C4-2B (cell line): Measurements from ENCODE around the gene TMOD1.

ENCODE experiments used
- H3K27ac ChIP-seq: fragments of 450-650 bp; 2 replicates; pipeline ENCODE4 v1.5.1; 2017
- CTCF ChIP-seq: fragments of 450-650 bp; conservative IDR thresholded peaks from 2 replicates; pipeline ENCODE4 v1.5.1; 2017; ENCODE audit warnings: mild to moderate bottlenecking
- ZFX ChIP-seq: fragments of 450-650 bp; IDR thresholded peaks from 2 replicates; pipeline ENCODE4 v1.6.1; 2017

Gene TMOD1

GRCh38 chr9:97565262-97565661 lies 63.8 kb downstream of the TMOD1 start:
- no peak overlapping the region for H3K27ac ChIP-seq
- TF ChIP-seq ZFX (no peak), CTCF (no peak)

GRCh38 chr9:97567182-97567893 lies 65.9 kb downstream of the TMOD1 start:
- TF ChIP-seq ZFX (no peak; the same call in 1 of the 2 replicates), CTCF (no peak)
- H3K27ac ChIP-seq = peak overlapping the region; percentile 85

GRCh38 chr9:97567894-97568202 lies 66.4 kb downstream of the TMOD1 start:
- TF ChIP-seq CTCF (no peak), ZFX (no peak)
- peak overlapping the region; percentile 85 for H3K27ac ChIP-seq

- TF ChIP-seq ZFX = no peak
- no peak for TF ChIP-seq CTCF
- peak overlapping the region; percentile 85 for H3K27ac ChIP-seq
These were observed 67.2 kb downstream of the TMOD1 start for GRCh38 chr9:97568461-97569275.

GRCh38 chr9:97570899-97571298 lies 69.4 kb downstream of the TMOD1 start:
- TF ChIP-seq CTCF = no peak
- TF ChIP-seq ZFX = no peak
- H3K27ac ChIP-seq = no peak overlapping the region

- TF ChIP-seq ZFX (no peak), CTCF (no peak)
- H3K27ac ChIP-seq = no peak overlapping the region
These were observed 70.2 kb downstream of the TMOD1 start for GRCh38 chr9:97571664-97572063.

GRCh38 chr9:97572196-97572891 lies 70.9 kb downstream of the TMOD1 start:
- TF ChIP-seq CTCF = no peak
- TF ChIP-seq ZFX = no peak
- H3K27ac ChIP-seq = no peak overlapping the region
